Occipital lobe (tissue), 2 donors: ENCODE data around the gene LYPD3. TPM values are rescaled to one million over a fixed set of nuclear protein-coding genes. Genes with fewer than 3 reads are reported as not detected.
"Not testable (repeated sequence)": the region's sequence is repeated elsewhere in the genome, so short reads cannot be mapped to it uniquely, and the experiment has no call there.

Source experiments
- DNase-seq: peaks from one replicate; lab custom pipeline; 2025; lab: John Stamatoyannopoulos, UW
- total RNA-seq: library from RNA; depleted of rRNA; stranded (reverse); fragments of >200 nt; gene quantifications from one replicate; pipeline ENCODE4 v1.2.3, GENCODE V29; 2014

Gene LYPD3
- total RNA-seq, 1 donor from 2014 or later = not detected

- no peak for DNase-seq
Measured at GRCh38 chr19:43462785-43463380, 2.5 kb downstream of the LYPD3 start.

GRCh38 chr19:43462383-43462782, 3.0 kb downstream of the LYPD3 start:
- DNase-seq = no peak

- DNase-seq = no peak
Measured at GRCh38 chr19:43461303-43461702, 4.1 kb downstream of the LYPD3 start.

- DNase-seq = no peak
Measured at GRCh38 chr19:43460362-43461016, 4.9 kb downstream of the LYPD3 start.

- DNase-seq = no peak
Measured at GRCh38 chr19:43457809-43458208, 7.6 kb downstream of the LYPD3 start.

- DNase-seq = no peak
Measured at GRCh38 chr19:43455321-43456113, 9.9 kb downstream of the LYPD3 start.

GRCh38 chr19:43454031-43454430, 11.4 kb downstream of the LYPD3 start:
- no peak for DNase-seq

- no peak for DNase-seq
Measured at GRCh38 chr19:43452582-43452981, 12.8 kb downstream of the LYPD3 start.

- no peak for DNase-seq
Measured at GRCh38 chr19:43450545-43450997, 14.8 kb downstream of the LYPD3 start.

- DNase-seq = no peak
Measured at GRCh38 chr19:43447655-43448054, 17.8 kb downstream of the LYPD3 start.

- DNase-seq = peak; percentile 48
Measured at GRCh38 chr19:43446746-43447489, 18.5 kb downstream of the LYPD3 start.

- DNase-seq = no peak
Measured at GRCh38 chr19:43445426-43445825, 20.0 kb downstream of the LYPD3 start.

- DNase-seq = no peak
Measured at GRCh38 chr19:43444531-43445287, 20.7 kb downstream of the LYPD3 start.

GRCh38 chr19:43444091-43444490, 21.3 kb downstream of the LYPD3 start:
- DNase-seq = not testable (repeated sequence)

- DNase-seq = no peak
Measured at GRCh38 chr19:43441716-43442115, 23.7 kb downstream of the LYPD3 start.

- DNase-seq = no peak
Measured at GRCh38 chr19:43439709-43440063, 25.7 kb downstream of the LYPD3 start.

GRCh38 chr19:43439032-43439708, 26.2 kb downstream of the LYPD3 start:
- no peak for DNase-seq

GRCh38 chr19:43438291-43439031, 26.9 kb downstream of the LYPD3 start:
- no peak for DNase-seq

GRCh38 chr19:43437712-43438111, 27.7 kb downstream of the LYPD3 start:
- DNase-seq = no peak

- DNase-seq = not testable (repeated sequence)
Measured at GRCh38 chr19:43437284-43437683, 28.1 kb downstream of the LYPD3 start.
